Endodermal cell (in vitro differentiated cells): ENCODE data around the gene OAS2. TPM values are rescaled to one million over a fixed set of nuclear protein-coding genes. Genes with fewer than 3 reads are reported as not detected.

Source experiments
- DNase-seq: peaks from one replicate; pipeline ENCODE4 v3.0.0-alpha.2; 2017
- H3K27ac ChIP-seq: 2 replicates; pipeline ENCODE4 v1.5.1; 2013; ENCODE audit warnings: mild to moderate bottlenecking, low read depth, low read length, moderate library complexity
- H3K27me3 ChIP-seq: 2 replicates; pipeline ENCODE4 v1.6.1; 2013; ENCODE audit warnings: mild to moderate bottlenecking, low read length, moderate library complexity; ENCODE audit not compliant: insufficient read depth, control insufficient read depth, poor library complexity, severe bottlenecking
- H3K36me3 ChIP-seq: 2 replicates; pipeline ENCODE4 v1.7.0; 2013; ENCODE audit warnings: mild to moderate bottlenecking, low read length, moderate library complexity; ENCODE audit not compliant: control insufficient read depth, insufficient read depth
- H3K4me1 ChIP-seq: one replicate; pipeline ENCODE4 v1.7.0; 2013; ENCODE audit warnings: low read length; ENCODE audit not compliant: control insufficient read depth, insufficient read depth
- H3K4me3 ChIP-seq: 2 replicates; pipeline ENCODE4 v1.5.1; 2013; ENCODE audit warnings: mild to moderate bottlenecking, low read length, moderate library complexity
- H3K9ac ChIP-seq: 2 replicates; pipeline ENCODE4 v1.6.1; 2013; ENCODE audit warnings: mild to moderate bottlenecking, low read length, moderate library complexity; ENCODE audit not compliant: poor library complexity, severe bottlenecking; ENCODE audit errors: extremely low read depth
- H3K9me3 ChIP-seq: 2 replicates; pipeline ENCODE4 v1.6.1; 2013; ENCODE audit warnings: mild to moderate bottlenecking, low read length, moderate library complexity; ENCODE audit not compliant: control insufficient read depth
- H3K27ac Mint-ChIP-seq: 2 replicates; pipeline ENCODE4 v1.8.0; 2020; ENCODE audit warnings: mixed read lengths
- H3K27me3 Mint-ChIP-seq: 2 replicates; pipeline ENCODE4 v1.8.0; 2021; ENCODE audit warnings: mild to moderate bottlenecking, mixed read lengths; ENCODE audit not compliant: insufficient read depth
- H3K36me3 Mint-ChIP-seq: 2 replicates; pipeline ENCODE4 v1.8.0; 2020; ENCODE audit warnings: low read depth, mixed read lengths
- H3K4me1 Mint-ChIP-seq: 2 replicates; pipeline ENCODE4 v1.8.0; 2020; ENCODE audit warnings: mixed read lengths
- H3K4me3 Mint-ChIP-seq: 2 replicates; pipeline ENCODE4 v1.8.0; 2020; ENCODE audit warnings: mild to moderate bottlenecking, moderate library complexity, mixed read lengths
- H3K9me3 Mint-ChIP-seq: 2 replicates; pipeline ENCODE4 v1.8.0; 2020; ENCODE audit warnings: mild to moderate bottlenecking, mixed read lengths
- WGBS, 2 experiments: methylation state at CpG; one replicate each; pipeline versions ENCODE4 v1.1.5 to v1.1.7; 2013; ENCODE audit warnings: missing lambda C conversion rate in 2 of 2, mixed read lengths in 1 of 2; ENCODE audit not compliant: insufficient coverage in 1 of 2, insufficient read length in 1 of 2; 5-methylcytosine and 5-hydroxymethylcytosine counted together
- total RNA-seq, 2 donors: library from RNA; stranded (reverse); fragmentation: NEBNext Ultra II Directional in 1 of 2; extraction: Animal tissue kit (Norgen Biotek cat#: 25700) in 1 of 2; gene quantifications; 2 replicates in 1 of 2; 3 replicates in 1 of 2; pipeline ENCODE4 v1.2.1, GENCODE V29; 2021
- TF ChIP-seq, protein P1 (sequence below): fragments of 200-600 bp; sonication (generic); conservative IDR thresholded peaks from 2 replicates; pipeline ENCODE4 v1.5.0; 2021; ENCODE audit warnings: antibody characterized with exemption, mild to moderate bottlenecking

OAS2 gene
- total RNA-seq, 2 donors from 2014 or later = not detected

- H3K9me3 ChIP-seq = peaks cover 44% of the 10 kb centered on the region
- 7% methylated on average over 2 of the region's 2 CpGs; no CpG with 5 or more reads in 1 of the 2 experiments for WGBS, 2 experiments
- peaks cover 8% of the 10 kb centered on the region for H3K27me3 ChIP-seq
- TF ChIP-seq, protein P1, sequence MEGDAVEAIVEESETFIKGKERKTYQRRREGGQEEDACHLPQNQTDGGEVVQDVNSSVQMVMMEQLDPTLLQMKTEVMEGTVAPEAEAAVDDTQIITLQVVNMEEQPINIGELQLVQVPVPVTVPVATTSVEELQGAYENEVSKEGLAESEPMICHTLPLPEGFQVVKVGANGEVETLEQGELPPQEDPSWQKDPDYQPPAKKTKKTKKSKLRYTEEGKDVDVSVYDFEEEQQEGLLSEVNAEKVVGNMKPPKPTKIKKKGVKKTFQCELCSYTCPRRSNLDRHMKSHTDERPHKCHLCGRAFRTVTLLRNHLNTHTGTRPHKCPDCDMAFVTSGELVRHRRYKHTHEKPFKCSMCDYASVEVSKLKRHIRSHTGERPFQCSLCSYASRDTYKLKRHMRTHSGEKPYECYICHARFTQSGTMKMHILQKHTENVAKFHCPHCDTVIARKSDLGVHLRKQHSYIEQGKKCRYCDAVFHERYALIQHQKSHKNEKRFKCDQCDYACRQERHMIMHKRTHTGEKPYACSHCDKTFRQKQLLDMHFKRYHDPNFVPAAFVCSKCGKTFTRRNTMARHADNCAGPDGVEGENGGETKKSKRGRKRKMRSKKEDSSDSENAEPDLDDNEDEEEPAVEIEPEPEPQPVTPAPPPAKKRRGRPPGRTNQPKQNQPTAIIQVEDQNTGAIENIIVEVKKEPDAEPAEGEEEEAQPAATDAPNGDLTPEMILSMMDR = peak; percentile 97
- no peaks in the 10 kb centered on the region for H3K4me1 Mint-ChIP-seq
- no peaks in the 10 kb centered on the region for H3K36me3 ChIP-seq
- H3K36me3 Mint-ChIP-seq = no peaks in the 10 kb centered on the region
- no peak overlapping the region for H3K27ac Mint-ChIP-seq
- peak overlapping the region; percentile 5 for H3K4me3 ChIP-seq
- H3K27me3 Mint-ChIP-seq = peaks cover 17% of the 10 kb centered on the region
- no peak overlapping the region for H3K27ac ChIP-seq
- H3K4me3 Mint-ChIP-seq = no peak overlapping the region
- DNase-seq = peak; percentile 94
- peaks cover 37% of the 10 kb centered on the region for H3K9me3 Mint-ChIP-seq
- no peak overlapping the region for H3K9ac ChIP-seq
- H3K4me1 ChIP-seq = no peaks in the 10 kb centered on the region
Observed at GRCh38 chr12:112992541-112993398, 14.5 kb downstream of the OAS2 start.

- Mint-ChIP-seq H3K9me3 (peaks cover 21% of the 10 kb centered on the region), H3K27ac (no peak overlapping the region), H3K36me3 (no peaks in the 10 kb centered on the region), H3K4me3 (no peak overlapping the region), H3K4me1 (no peaks in the 10 kb centered on the region), H3K27me3 (peaks cover 19% of the 10 kb centered on the region)
- Histone ChIP-seq H3K9me3 (peaks cover 27% of the 10 kb centered on the region), H3K9ac (no peak overlapping the region), H3K27me3 (peaks cover 8% of the 10 kb centered on the region), H3K36me3 (no peaks in the 10 kb centered on the region), H3K4me3 (no peak overlapping the region), H3K27ac (no peak overlapping the region), H3K4me1 (no peaks in the 10 kb centered on the region)
- TF ChIP-seq, protein P1 = no peak
- 88 to 89% methylated on average over 5 of the region's 5 CpGs for WGBS, 2 experiments
- DNase-seq = no peak
Observed at GRCh38 chr12:112995008-112995407, 16.7 kb downstream of the OAS2 start.

DNA sequence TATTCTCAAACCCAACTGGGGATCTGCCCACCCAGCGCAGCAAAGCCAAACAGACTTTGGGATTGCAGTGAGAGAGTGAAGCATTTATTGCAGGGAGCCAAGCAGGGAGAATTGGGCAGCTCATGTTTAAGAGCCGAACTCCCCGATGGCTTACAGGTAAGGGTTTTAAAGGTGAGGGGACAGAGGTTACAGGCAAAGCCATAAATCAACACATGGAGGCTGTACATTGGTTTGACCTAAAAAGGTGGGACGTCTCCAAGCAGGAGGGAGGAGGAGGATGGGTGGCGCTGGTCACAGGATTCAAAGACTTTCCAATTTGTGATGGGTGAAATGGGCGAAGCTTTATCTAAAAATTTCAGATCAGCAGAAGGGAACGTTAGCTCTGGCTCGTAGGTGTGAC lies 18.2 kb downstream of the OAS2 start:
- Histone ChIP-seq H3K4me1 (no peaks in the 10 kb centered on the region), H3K27ac (no peak overlapping the region), H3K9me3 (peaks cover 13% of the 10 kb centered on the region), H3K36me3 (no peaks in the 10 kb centered on the region), H3K4me3 (no peak overlapping the region), H3K9ac (no peak overlapping the region), H3K27me3 (peaks cover 8% of the 10 kb centered on the region)
- DNase-seq = no peak
- no peaks in the 10 kb centered on the region for H3K4me1 Mint-ChIP-seq
- H3K27me3 Mint-ChIP-seq = peaks cover 19% of the 10 kb centered on the region
- no peak overlapping the region for H3K4me3 Mint-ChIP-seq
- peaks cover 9% of the 10 kb centered on the region for H3K9me3 Mint-ChIP-seq
- WGBS, 2 experiments = 91 to 92% methylated on average over 7 to 8 of the region's 8 CpGs
- TF ChIP-seq, protein P1 = no peak
- no peaks in the 10 kb centered on the region for H3K36me3 Mint-ChIP-seq
- H3K27ac Mint-ChIP-seq = no peak overlapping the region
